ENCODE data around the gene PCDH9.

DNA sequence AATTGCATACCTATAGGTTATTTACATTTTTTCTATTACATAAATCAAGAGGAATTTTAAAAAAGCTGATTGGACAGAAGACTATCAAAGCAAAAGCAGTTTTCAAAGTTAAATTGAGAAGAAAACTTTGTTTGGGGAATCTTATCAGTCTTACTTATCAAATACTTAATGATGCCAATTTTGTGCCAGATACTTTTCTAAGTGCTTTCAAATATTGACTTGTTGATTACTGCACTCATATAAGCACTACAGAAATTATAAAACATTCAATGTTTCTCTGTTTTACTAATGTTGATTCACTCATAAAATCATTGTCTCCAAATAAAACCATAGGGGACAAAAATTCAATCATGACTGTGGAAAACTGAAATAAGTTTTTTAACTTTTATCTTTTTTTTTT, 36.2 kb downstream of the PCDH9 start:
- TF ChIP-seq, protein P1, sequence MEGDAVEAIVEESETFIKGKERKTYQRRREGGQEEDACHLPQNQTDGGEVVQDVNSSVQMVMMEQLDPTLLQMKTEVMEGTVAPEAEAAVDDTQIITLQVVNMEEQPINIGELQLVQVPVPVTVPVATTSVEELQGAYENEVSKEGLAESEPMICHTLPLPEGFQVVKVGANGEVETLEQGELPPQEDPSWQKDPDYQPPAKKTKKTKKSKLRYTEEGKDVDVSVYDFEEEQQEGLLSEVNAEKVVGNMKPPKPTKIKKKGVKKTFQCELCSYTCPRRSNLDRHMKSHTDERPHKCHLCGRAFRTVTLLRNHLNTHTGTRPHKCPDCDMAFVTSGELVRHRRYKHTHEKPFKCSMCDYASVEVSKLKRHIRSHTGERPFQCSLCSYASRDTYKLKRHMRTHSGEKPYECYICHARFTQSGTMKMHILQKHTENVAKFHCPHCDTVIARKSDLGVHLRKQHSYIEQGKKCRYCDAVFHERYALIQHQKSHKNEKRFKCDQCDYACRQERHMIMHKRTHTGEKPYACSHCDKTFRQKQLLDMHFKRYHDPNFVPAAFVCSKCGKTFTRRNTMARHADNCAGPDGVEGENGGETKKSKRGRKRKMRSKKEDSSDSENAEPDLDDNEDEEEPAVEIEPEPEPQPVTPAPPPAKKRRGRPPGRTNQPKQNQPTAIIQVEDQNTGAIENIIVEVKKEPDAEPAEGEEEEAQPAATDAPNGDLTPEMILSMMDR (conservative IDR thresholded peaks at IDR 0.05; ENCODE audit: low read length), result no peak
- no peak for TF ChIP-seq EZH2phosphoT487 (IDR thresholded peaks at IDR 0.05; ENCODE audit: borderline replicate concordance)

Measured in Loucy (cell line).